KOPT-K1 (cell line): ENCODE results near the gene EYS.

ENCODE experiments used
- H3K27ac ChIP-seq: fragments of 200-600 bp; sonication (generic); 2 replicates; pipeline ENCODE4 v1.5.1; 2016; ENCODE audit warnings: antibody characterized with exemption, mild to moderate bottlenecking, low read depth, low read length; ENCODE audit not compliant: poor library complexity, severe bottlenecking
- H3K36me3 ChIP-seq: fragments of 200-600 bp; sonication (generic); 2 replicates; pipeline ENCODE4 v1.5.1; 2017; ENCODE audit warnings: antibody characterized with exemption, mild to moderate bottlenecking, low read length, moderate library complexity; ENCODE audit not compliant: insufficient read depth
- H3K9me3 ChIP-seq: fragments of 200-600 bp; sonication (generic); 2 replicates; pipeline ENCODE4 v1.5.1; 2017; ENCODE audit warnings: antibody characterized with exemption, low read length, mild to moderate bottlenecking; ENCODE audit not compliant: insufficient read depth, poor library complexity, severe bottlenecking

The EYS gene

DNA sequence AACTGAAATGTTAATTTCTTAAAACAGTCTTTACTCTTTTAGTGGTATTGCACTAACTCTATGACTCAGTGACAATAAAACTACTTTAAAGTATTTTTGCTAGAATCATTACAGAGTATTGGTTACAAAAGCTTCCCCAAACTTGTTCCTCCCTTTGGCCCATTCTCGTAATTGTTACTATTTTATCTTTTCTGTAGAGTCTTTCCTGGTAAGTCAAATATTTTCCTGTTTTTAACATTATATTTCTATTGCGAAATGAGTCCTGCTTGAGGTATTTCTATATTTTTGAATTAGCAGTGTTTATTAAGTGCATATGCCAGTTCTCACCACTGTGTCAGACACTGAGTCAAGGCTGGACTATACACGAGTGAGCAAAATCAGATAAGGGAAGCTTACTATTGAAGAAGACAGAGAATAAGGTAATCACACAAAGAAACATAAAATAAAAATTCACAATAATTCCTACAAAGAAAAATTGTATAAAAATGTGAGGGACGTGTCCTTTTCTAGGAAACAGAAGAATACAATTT lies 970.5 kb downstream of the EYS start:
- Histone ChIP-seq H3K27ac (no peak overlapping the region), H3K36me3 (no peaks in the 10 kb centered on the region), H3K9me3 (no peaks in the 10 kb centered on the region)

- H3K36me3 ChIP-seq, result no peaks in the 10 kb centered on the region
- H3K9me3 ChIP-seq, result no peaks in the 10 kb centered on the region
- H3K27ac ChIP-seq, result no peak overlapping the region
Measured at GRCh38 chr6:64733433-64733832, 973.6 kb downstream of the EYS start.

DNA sequence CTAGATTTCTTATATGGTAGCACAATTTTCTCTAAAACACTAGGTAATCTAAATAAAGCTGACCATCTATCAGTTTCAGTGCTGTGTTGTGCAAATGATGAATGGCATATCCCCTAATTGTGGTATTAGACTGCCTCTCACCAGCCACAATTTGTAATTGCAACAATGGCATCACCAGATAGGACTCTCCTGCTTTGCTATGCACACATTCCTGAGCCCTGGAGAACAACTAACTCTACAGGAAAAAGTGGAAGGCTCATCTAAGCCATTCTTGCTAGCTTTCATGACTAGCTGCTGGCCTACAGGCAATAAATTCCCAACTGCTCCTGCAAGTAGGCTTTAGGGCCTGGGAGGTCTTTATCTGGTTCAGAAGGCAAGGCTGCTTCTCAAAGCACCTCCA lies 974.1 kb downstream of the EYS start:
- Histone ChIP-seq H3K27ac (no peak overlapping the region), H3K36me3 (no peaks in the 10 kb centered on the region), H3K9me3 (no peaks in the 10 kb centered on the region)

DNA sequence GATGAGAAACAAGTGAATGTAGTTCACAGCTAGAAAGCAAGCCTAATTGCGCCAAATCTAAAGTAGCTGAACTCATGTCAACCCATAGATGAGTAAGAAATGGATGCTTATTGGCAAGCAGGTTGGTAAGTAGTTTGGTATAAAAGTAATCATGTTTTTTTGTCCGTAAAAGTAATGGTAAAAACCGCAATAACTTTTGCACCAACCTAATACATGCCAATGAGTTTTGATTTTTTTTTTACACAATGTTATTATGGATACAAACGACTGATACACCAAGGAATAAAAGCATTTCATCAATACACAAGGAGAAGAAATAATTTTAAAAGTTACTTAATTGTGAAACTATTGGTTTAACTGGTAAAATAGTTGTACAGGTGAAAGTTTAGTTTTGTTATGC lies 977.5 kb downstream of the EYS start:
- Histone ChIP-seq H3K9me3 (no peaks in the 10 kb centered on the region), H3K36me3 (no peaks in the 10 kb centered on the region), H3K27ac (no peak overlapping the region)

DNA sequence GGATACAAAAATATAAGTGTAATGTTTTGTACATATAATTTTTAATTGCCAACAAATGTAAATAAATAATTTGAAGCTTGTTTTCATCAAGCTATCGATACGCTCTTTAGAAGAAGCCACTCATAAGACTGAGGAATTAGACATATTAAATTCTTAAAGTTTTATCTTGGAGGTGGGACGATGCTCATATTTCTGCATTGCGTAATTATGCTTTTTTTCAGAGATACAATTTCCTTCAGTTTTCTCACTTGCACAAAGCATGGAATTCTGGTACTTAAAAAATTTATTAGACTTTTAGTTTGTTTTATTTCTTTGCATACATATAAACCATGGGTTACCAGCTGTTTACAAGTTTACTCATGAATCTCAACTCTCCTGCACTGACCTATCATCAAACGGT lies 980.0 kb downstream of the EYS start:
- Histone ChIP-seq H3K27ac (no peak overlapping the region), H3K36me3 (no peaks in the 10 kb centered on the region)

GRCh38 chr6:64724091-64724490 lies 982.9 kb downstream of the EYS start:
- no peaks in the 10 kb centered on the region for H3K9me3 ChIP-seq
- H3K27ac ChIP-seq, result no peak overlapping the region
- no peaks in the 10 kb centered on the region for H3K36me3 ChIP-seq

More for the DNA sequence above, 980.0 kb downstream of the EYS start:
- H3K9me3 ChIP-seq, result no peaks in the 10 kb centered on the region

DNA sequence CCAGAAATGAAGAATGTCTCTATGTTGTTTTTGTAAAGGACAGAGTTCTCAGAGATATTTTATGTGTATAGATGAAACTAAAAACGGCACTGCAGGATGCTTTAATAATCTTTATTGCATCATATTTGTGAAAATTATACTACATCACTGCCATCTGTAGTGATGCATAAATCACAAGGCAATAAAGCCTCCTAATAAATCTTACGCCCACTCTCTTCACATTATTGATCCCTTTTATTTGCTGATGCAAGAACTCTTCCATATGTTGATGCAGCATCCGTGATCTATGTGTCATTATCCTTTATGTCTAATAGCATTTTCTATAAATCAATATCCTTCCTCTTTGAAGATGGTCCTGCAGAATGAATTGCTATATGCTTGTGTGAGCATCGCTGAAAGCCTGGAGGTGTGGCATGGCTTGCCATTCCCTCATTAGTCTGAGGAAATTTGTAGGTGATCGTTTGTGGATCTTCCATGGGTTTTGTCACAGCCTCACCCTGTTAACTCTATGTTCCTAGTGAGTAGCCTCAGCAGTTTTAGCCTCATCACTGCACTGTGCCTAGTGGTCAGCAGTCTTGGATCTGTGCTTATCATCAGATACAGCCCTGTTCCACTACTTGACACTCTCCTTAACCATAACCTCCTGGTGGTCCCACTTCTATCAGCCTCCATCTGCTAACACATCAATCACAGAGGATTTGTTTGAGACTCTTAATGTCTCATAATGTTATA lies 983.5 kb downstream of the EYS start:
- Histone ChIP-seq H3K9me3 (no peaks in the 10 kb centered on the region), H3K36me3 (no peaks in the 10 kb centered on the region), H3K27ac (no peak overlapping the region)

- no peak overlapping the region for H3K27ac ChIP-seq
- H3K9me3 ChIP-seq, result no peaks in the 10 kb centered on the region
- H3K36me3 ChIP-seq, result no peaks in the 10 kb centered on the region
Measured at GRCh38 chr6:64721865-64722264, 985.2 kb downstream of the EYS start.

DNA sequence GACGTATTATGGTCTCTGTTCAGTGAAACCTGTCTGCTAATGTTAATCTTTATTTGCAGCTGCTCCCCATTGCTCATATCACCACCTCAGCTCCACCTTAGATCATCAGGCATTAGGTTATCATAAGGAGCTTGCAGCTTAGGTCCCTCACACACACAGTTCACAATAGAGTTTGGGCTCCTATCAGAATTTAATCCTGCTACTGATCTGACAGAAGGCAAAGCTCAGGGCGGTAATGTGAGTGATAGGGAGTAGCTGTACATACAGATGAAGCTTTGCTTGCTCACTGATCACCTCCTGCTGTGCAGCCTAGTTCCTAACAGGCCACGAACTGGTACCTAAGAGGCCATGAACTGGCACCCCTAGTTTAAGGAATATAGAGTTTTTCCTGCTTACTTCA lies 989.7 kb downstream of the EYS start:
- H3K36me3 ChIP-seq, result no peaks in the 10 kb centered on the region

DNA sequence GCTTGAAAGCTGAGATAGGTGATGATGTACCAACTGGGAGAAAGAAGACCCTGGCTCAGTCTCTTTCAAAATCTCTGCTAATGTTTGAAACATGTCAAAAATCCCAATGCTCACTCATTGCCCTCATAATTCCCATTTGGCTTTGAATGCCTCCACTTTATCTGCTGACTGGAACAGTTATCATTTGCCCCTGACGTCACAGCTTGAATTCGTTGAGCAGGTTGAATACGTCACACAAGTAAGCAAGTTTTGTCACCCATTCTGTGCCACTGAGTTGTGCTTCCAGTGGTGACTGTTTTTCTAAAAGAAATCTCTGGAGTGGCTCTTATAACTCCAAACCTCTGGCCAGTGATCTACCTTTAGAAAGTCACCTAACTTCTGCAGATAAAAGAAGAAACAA lies 991.4 kb downstream of the EYS start:
- H3K9me3 ChIP-seq, result no peaks in the 10 kb centered on the region
- H3K27ac ChIP-seq, result no peak overlapping the region
- H3K36me3 ChIP-seq, result no peaks in the 10 kb centered on the region

More for the DNA sequence above, 989.7 kb downstream of the EYS start:
- H3K27ac ChIP-seq, result no peak overlapping the region
- no peaks in the 10 kb centered on the region for H3K9me3 ChIP-seq

- no peak overlapping the region for H3K27ac ChIP-seq
- no peaks in the 10 kb centered on the region for H3K9me3 ChIP-seq
Measured at GRCh38 chr6:64714073-64714472, 993.0 kb downstream of the EYS start.

DNA sequence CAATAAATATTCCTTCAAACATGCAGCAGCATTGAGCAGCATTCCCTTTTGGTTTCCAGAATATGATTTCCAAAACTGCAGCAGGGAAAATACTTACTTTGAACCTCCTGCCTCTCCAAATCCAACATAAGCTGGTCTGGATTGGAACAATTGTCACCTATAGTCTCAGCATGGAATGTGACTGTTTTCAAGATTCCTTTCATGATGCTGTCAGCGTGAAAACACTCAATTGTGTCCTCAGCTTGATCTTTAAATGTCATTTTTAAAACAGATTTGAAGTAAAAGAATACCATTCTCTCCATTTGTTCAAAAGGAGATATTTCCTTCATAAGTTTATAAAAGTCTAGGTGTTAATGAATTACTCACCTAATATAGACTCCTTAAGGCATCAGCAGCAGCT lies 993.9 kb downstream of the EYS start:
- Histone ChIP-seq H3K36me3 (no peaks in the 10 kb centered on the region), H3K27ac (no peak overlapping the region), H3K9me3 (no peaks in the 10 kb centered on the region)

More at GRCh38 chr6:64714073-64714472, 993.0 kb downstream of the EYS start:
- no peaks in the 10 kb centered on the region for H3K36me3 ChIP-seq

DNA sequence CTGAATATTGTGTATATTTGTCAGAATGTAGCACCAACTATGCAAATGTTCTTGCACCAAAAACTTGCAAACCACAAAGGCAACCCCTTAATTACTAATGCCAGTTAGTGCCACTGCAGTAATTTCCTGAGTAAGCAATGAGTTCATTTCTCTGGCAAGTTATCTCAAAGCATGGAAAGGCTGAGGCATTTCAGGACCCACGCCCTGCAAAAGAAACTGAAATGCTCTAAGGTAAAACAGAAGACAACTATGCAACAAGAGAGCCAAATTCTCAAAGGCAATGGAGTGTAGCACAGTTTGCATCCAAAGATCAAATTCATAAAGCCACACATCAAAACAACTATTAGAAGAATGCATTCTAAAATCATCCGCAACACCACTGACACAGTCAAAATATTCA lies 994.4 kb downstream of the EYS start:
- Histone ChIP-seq H3K9me3 (no peaks in the 10 kb centered on the region), H3K27ac (no peak overlapping the region), H3K36me3 (no peaks in the 10 kb centered on the region)

- no peak overlapping the region for H3K27ac ChIP-seq
- no peaks in the 10 kb centered on the region for H3K9me3 ChIP-seq
- no peaks in the 10 kb centered on the region for H3K36me3 ChIP-seq
Measured at GRCh38 chr6:64703922-64704321, 1003.1 kb downstream of the EYS start.

DNA sequence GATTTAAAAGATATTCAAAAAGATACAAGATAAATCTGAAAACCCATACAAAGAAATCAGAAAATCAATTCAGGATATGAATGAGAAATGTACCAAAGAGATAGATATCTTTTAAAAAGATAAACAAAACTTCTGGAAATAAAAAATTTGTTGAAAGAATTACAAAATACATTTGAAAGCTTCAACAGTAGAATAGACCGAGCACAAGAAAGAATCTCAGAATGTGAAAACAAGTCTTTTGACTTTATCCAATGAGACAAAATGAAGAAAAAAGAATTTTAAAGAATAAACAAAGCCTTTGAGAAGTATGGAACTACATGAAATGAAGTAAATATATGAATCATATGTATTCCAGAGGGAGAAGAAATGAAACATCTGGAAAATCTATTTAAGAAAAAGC lies 1011.0 kb downstream of the EYS start:
- H3K27ac ChIP-seq, result no peak overlapping the region
- no peaks in the 10 kb centered on the region for H3K36me3 ChIP-seq
- no peaks in the 10 kb centered on the region for H3K9me3 ChIP-seq

DNA sequence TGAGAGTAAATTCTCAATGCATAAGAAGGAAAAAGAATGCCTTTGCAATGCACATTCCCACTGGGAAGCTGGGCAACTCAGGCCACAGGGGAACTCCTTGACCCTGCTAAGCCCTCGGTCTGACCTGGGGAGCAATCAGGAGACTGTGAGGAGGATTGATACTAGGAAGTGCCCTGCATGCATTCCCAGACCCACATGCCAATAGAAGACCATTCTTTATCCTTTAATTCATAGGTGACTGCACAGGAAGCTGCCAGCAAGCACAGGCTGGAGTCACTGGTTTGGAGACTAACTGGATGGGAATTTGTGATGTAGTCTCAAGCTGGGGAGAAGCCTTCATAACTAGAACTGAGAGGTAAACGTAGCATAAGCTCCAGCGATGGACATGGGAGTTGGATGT lies 1012.7 kb downstream of the EYS start:
- no peaks in the 10 kb centered on the region for H3K36me3 ChIP-seq
- no peaks in the 10 kb centered on the region for H3K9me3 ChIP-seq
- no peak overlapping the region for H3K27ac ChIP-seq
